Activated T-helper 17 cell treated with anti-CD3 and anti-CD28 coated beads, Interleukin-2, amount 50 U/mL, for 72 hours (primary cell): ENCODE results near the gene CHD5. TPM values are rescaled to one million over a fixed set of nuclear protein-coding genes. Genes with fewer than 3 reads are reported as not detected.

Source experiments
- ATAC-seq: fragments of 150-1000 bp; cut with Tn5 transposase; replicated peaks from 2 replicates; pipeline ENCODE4 v1.10.0; 2021; ENCODE audit warnings: mild to moderate bottlenecking, moderate library complexity
- H3K27ac Mint-ChIP-seq: one replicate; pipeline ENCODE4 v1.8.0; 2022; ENCODE audit warnings: mixed read lengths
- H3K27me3 Mint-ChIP-seq: one replicate; pipeline ENCODE4 v1.8.0; 2022; ENCODE audit warnings: mixed read lengths
- H3K36me3 Mint-ChIP-seq: one replicate; pipeline ENCODE4 v1.8.0; 2022; ENCODE audit warnings: low read depth, mild to moderate bottlenecking, mixed read lengths
- H3K4me1 Mint-ChIP-seq: one replicate; pipeline ENCODE4 v1.8.0; 2022; ENCODE audit warnings: mixed read lengths
- H3K4me3 Mint-ChIP-seq: one replicate; pipeline ENCODE4 v1.8.0; 2022; ENCODE audit warnings: mild to moderate bottlenecking, mixed read lengths
- H3K9me3 Mint-ChIP-seq: one replicate; pipeline ENCODE4 v1.8.0; 2022; ENCODE audit warnings: mixed read lengths
- total RNA-seq, 2 donors: library from RNA; stranded (reverse); gene quantifications; one replicate each; pipeline ENCODE4 v1.2.3, GENCODE V29; 2022

The CHD5 gene
- total RNA-seq, 2 donors from 2014 or later = 0.43 to 1.2 TPM

GRCh38 chr1:6208723-6209660 lies 28.9 kb upstream of the CHD5 start:
- peak overlapping the region; percentile 74 for H3K4me3 Mint-ChIP-seq
- H3K27ac Mint-ChIP-seq = no peak overlapping the region
- H3K27me3 Mint-ChIP-seq = no peaks in the 10 kb centered on the region
- no peaks in the 10 kb centered on the region for H3K9me3 Mint-ChIP-seq
- ATAC-seq = peak; percentile 25
- H3K36me3 Mint-ChIP-seq = no peaks in the 10 kb centered on the region
- no peaks in the 10 kb centered on the region for H3K4me1 Mint-ChIP-seq

- no peak for ATAC-seq
Observed at GRCh38 chr1:6207921-6208320, 27.8 kb upstream of the CHD5 start.

GRCh38 chr1:6207075-6207885 lies 27.2 kb upstream of the CHD5 start:
- Mint-ChIP-seq H3K4me3 (peak overlapping the region; percentile 74), H3K27me3 (no peaks in the 10 kb centered on the region), H3K4me1 (no peaks in the 10 kb centered on the region), H3K27ac (no peak overlapping the region), H3K36me3 (no peaks in the 10 kb centered on the region), H3K9me3 (no peaks in the 10 kb centered on the region)
- no peak for ATAC-seq

More at GRCh38 chr1:6207921-6208320, 27.8 kb upstream of the CHD5 start:
- Mint-ChIP-seq H3K4me1 (no peaks in the 10 kb centered on the region), H3K36me3 (no peaks in the 10 kb centered on the region), H3K4me3 (peak overlapping the region; percentile 74), H3K27ac (no peak overlapping the region), H3K27me3 (no peaks in the 10 kb centered on the region), H3K9me3 (no peaks in the 10 kb centered on the region)

DNA sequence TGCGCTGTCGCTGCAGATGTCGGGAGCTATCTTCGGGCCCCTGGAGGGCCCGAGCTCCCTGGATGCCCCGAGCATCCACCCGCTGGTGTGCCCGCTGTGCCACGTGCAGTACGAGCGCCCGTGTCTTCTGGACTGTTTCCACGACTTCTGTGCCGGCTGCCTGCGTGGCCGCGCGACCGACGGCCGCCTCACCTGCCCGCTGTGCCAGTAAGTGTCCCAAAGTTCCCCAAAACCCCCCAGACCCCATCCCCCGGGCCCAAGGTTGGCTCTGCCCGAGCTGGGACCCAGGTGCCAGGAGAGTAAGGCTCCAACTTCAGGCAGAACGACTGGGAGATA lies 26.4 kb upstream of the CHD5 start:
- Mint-ChIP-seq H3K27ac (no peak overlapping the region), H3K4me3 (peak overlapping the region; percentile 74), H3K4me1 (no peaks in the 10 kb centered on the region), H3K27me3 (no peaks in the 10 kb centered on the region), H3K36me3 (no peaks in the 10 kb centered on the region), H3K9me3 (no peaks in the 10 kb centered on the region)
- no peak for ATAC-seq

- no peaks in the 10 kb centered on the region for H3K27me3 Mint-ChIP-seq
- H3K4me1 Mint-ChIP-seq = no peaks in the 10 kb centered on the region
- no peaks in the 10 kb centered on the region for H3K9me3 Mint-ChIP-seq
- no peaks in the 10 kb centered on the region for H3K36me3 Mint-ChIP-seq
- peak within 1 kb of the TSS; percentile 74 for H3K4me3 Mint-ChIP-seq
- no peak within 1 kb of the TSS for H3K27ac Mint-ChIP-seq
- peak; percentile 90 for ATAC-seq
Observed at GRCh38 chr1:6205849-6206519, 25.9 kb upstream of the CHD5 start, which contains the start of gene RNF207. Gene RNF207, plus strand, starts transcription at chr1:6206119. Its CDS starts 417 bp downstream, at chr1:6206536.

GRCh38 chr1:6202256-6202655 lies 22.1 kb upstream of the CHD5 start:
- Mint-ChIP-seq H3K4me3 (no peak overlapping the region), H3K27ac (peak overlapping the region; percentile 56), H3K9me3 (no peaks in the 10 kb centered on the region), H3K4me1 (peaks cover 15% of the 10 kb centered on the region), H3K27me3 (no peaks in the 10 kb centered on the region), H3K36me3 (peaks cover 17% of the 10 kb centered on the region)
- no peak for ATAC-seq

DNA sequence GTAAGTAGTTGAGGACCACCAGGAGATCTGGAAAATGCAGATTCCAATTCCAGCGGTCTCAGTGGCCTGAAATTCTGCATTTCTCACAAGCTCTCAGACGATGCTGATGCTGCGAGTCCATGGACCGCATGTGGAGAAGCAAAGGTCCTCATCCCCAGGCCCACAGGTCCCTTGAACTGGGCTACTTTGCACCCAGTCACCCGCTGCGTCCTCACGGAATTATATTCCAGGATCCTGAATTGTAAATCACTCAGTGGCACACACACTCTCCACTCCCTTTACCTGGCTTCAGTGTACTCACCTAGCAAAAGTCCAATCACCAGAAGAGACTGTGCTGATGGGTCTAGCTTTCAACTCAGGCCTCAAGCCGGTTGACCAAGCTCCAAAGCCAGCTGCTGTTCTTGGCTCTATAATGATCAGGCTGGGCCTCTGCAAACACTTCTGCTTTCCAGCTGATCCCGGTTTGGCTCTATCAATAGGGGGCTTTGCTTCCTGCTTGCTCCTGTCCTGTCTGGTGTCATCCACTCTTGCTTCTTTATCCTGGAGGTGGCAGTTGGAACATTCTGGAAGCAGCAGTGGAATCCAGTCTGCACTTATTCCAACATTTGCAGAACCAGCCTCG lies 20.2 kb upstream of the CHD5 start:
- peaks cover 36% of the 10 kb centered on the region for H3K36me3 Mint-ChIP-seq
- peak overlapping the region; percentile 96 for H3K4me3 Mint-ChIP-seq
- peak overlapping the region; percentile 96 for H3K27ac Mint-ChIP-seq
- no peaks in the 10 kb centered on the region for H3K27me3 Mint-ChIP-seq
- no peak for ATAC-seq
- H3K9me3 Mint-ChIP-seq = no peaks in the 10 kb centered on the region
- peaks cover 24% of the 10 kb centered on the region for H3K4me1 Mint-ChIP-seq

DNA sequence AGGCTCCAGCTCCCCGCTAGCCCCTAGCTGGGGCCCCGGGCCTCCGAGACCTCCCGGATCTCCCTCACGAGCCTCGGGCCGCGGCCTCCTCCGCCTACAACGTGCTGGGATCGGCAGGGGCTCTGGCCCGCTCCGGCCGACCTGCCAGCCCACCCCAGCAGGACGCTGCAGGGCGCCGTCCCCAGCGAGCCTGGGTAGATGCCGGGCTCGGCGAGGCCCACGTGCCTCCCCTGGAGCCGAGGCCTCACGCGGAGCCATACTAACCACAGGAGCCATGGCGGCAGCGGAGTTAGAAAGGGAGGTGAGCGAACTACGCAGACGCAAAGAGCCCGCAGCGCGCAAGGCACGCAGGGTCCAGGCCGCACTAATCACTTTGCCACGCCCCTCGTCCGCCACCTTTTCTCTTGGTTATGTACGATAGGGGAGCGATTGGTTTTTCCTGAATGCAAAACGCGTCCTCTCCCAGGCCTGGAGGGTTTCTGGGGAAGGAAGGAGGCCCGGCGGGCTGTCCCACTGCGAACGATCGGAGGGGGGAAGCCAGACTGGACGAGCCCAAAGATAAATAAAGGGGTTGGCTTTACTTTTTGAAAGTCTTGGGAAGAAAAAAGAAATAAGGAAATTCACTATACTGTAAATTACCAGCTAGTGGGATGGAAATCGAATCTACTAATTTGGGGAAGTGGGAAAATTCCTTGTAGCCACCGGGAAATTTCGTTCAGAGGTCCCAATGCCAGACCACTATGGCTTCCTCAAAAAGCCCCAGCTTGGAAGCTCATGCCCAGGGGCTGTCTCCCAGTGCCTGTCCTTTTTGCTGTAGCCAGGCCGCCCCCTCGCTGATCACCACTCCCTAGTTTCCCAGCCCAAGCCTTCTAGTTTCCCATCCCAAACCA lies 19.4 kb upstream of the CHD5 start, which contains the start of gene RPL22:
Gene RPL22 (minus strand): TSS at position 298 of the 890 bp plus-strand sequence. CDS start 22 bp downstream, at position 276.
- no peaks in the 10 kb centered on the region for H3K9me3 Mint-ChIP-seq
- ATAC-seq = peak; percentile 99
- no peaks in the 10 kb centered on the region for H3K27me3 Mint-ChIP-seq
- peak within 1 kb of the TSS; percentile 96 for H3K27ac Mint-ChIP-seq
- peaks cover 44% of the 10 kb centered on the region for H3K36me3 Mint-ChIP-seq
- peak within 1 kb of the TSS; percentile 96 for H3K4me3 Mint-ChIP-seq
- H3K4me1 Mint-ChIP-seq = peaks cover 24% of the 10 kb centered on the region

DNA sequence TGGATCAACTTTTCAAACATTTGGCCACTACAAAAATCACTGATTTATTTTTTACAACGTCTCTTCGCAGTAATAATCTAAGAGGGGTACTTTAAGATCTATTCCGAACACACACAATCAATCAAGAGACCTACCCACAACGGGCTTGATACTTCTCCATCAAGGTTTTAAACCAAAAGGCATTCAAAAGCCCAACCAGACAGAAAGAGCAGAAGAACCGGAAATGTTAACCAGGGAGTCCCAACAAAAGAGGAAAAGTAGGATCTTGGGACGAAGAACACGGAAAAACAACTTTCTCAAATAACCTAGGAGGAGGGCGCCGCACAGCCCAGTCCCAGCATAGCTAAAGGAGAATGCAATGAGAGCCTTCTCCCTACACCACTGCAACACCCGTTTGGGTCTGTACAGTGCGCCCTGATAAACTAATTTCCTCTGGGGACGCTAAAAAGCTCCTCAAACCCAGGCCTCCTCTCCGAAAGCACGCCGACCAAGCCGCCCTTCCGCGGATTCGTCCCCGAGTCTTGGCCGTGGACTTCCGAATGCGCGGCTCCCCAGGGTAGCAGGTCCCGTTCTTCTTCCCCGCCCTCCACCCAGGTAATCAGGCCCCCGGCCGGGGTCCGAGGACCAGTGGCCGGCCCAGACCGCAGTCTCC lies 18.7 kb upstream of the CHD5 start:
- H3K4me3 Mint-ChIP-seq = peak overlapping the region; percentile 96
- ATAC-seq = peak; percentile 27
- no peaks in the 10 kb centered on the region for H3K9me3 Mint-ChIP-seq
- H3K27me3 Mint-ChIP-seq = no peaks in the 10 kb centered on the region
- peaks cover 24% of the 10 kb centered on the region for H3K4me1 Mint-ChIP-seq
- H3K36me3 Mint-ChIP-seq = peaks cover 52% of the 10 kb centered on the region
- H3K27ac Mint-ChIP-seq = peak overlapping the region; percentile 96

DNA sequence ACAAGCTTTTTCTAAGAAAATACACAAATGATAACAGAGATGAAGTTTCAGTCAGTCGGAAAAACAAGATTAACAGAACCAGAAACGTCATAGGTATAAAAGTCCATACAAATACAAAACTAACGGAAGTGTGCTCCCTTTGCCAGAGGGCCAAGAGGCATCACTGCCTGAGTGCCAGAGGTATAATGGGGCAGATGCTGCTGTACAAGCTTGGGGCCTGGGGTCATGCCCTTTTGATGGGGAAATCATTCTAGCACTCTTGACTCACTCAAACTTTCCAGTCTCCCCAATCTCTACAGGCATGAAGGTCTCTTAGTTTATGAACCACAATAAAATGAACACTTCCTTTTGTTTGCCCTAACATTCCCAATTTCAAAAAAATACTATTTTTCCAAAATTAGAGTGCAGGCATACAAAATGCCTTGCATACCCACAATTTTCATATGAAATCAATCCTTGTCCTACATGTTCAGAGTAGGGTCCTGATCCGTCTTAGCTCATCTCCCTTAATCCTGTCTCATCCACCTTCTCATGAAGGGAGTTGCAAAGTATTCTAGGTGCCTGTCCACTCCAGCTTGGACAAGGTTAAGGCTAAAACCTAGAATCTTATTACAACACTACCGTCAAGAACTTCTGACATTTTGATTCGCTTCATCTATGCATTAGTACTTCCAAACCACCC lies 17.8 kb upstream of the CHD5 start:
- no peaks in the 10 kb centered on the region for H3K9me3 Mint-ChIP-seq
- no peak for ATAC-seq
- no peaks in the 10 kb centered on the region for H3K27me3 Mint-ChIP-seq
- H3K4me3 Mint-ChIP-seq = peak overlapping the region; percentile 96
- H3K4me1 Mint-ChIP-seq = peaks cover 24% of the 10 kb centered on the region
- H3K36me3 Mint-ChIP-seq = peaks cover 60% of the 10 kb centered on the region
- H3K27ac Mint-ChIP-seq = peak overlapping the region; percentile 96

- peaks cover 20% of the 10 kb centered on the region for H3K4me1 Mint-ChIP-seq
- H3K36me3 Mint-ChIP-seq = peaks cover 97% of the 10 kb centered on the region
- H3K4me3 Mint-ChIP-seq = no peak overlapping the region
- no peak overlapping the region for H3K27ac Mint-ChIP-seq
- no peaks in the 10 kb centered on the region for H3K9me3 Mint-ChIP-seq
- ATAC-seq = no peak
- no peaks in the 10 kb centered on the region for H3K27me3 Mint-ChIP-seq
Observed at GRCh38 chr1:6191968-6192367, 11.8 kb upstream of the CHD5 start.

- Mint-ChIP-seq H3K4me1 (peaks cover 16% of the 10 kb centered on the region), H3K9me3 (no peaks in the 10 kb centered on the region), H3K27me3 (no peaks in the 10 kb centered on the region), H3K27ac (no peak overlapping the region), H3K36me3 (peaks cover 89% of the 10 kb centered on the region), H3K4me3 (no peak overlapping the region)
- ATAC-seq = no peak
Observed at GRCh38 chr1:6188466-6188865, 8.3 kb upstream of the CHD5 start.
